Vagina (tissue), 2 donors: ENCODE results near the gene PKN1. TPM values are rescaled to one million over a fixed set of nuclear protein-coding genes. Genes with fewer than 3 reads are reported as not detected.

Experiments used
- DNase-seq, 2 donors: peaks; one replicate each; pipeline ENCODE4 v3.0.0-alpha.2; 2017; ENCODE audit errors: extremely low spot score in 2 of 2
- H3K27ac ChIP-seq: fragments of 200-600 bp; sonication (generic); one replicate; pipeline ENCODE4 v1.5.1; 2019
- H3K27me3 ChIP-seq: fragments of 200-600 bp; sonication (generic); one replicate; pipeline ENCODE4 v1.5.1; 2019
- H3K36me3 ChIP-seq, 2 donors: fragments of 200-600 bp; sonication (generic); one replicate each; pipeline ENCODE4 v1.5.1; 2017 to 2019
- H3K4me1 ChIP-seq: fragments of 200-600 bp; sonication (generic); one replicate; pipeline ENCODE4 v1.5.1; 2019
- H3K4me3 ChIP-seq, 2 donors: fragments of 200-600 bp; sonication (generic); 1 replicate in 1 of 2; 2 replicates in 1 of 2; pipeline ENCODE4 v1.5.1; 2016 to 2019
- H3K9me3 ChIP-seq: fragments of 200-600 bp; sonication (generic); one replicate; pipeline ENCODE4 v1.5.1; 2019
- POLR2A ChIP-seq, 2 donors: fragments of 450-650 bp; IDR thresholded peaks; one replicate each; pipeline ENCODE4 v1.6.1; 2017; ENCODE audit warnings: antibody characterized with exemption in 2 of 2, mild to moderate bottlenecking in 2 of 2, moderate library complexity in 2 of 2
- POLR2AphosphoS5 ChIP-seq, 2 donors: sonication (generic); formaldehyde crosslinking; IDR thresholded peaks; one replicate each; pipeline ENCODE4 v1.9.0; 2017; ENCODE audit warnings: antibody characterized with exemption in 2 of 2, mild to moderate bottlenecking in 2 of 2, low read depth in 1 of 2; ENCODE audit not compliant: insufficient read depth in 1 of 2
- intact Hi-C: fragments of 100-400 bp; cut with DNase I; formaldehyde crosslinking; loops from one replicate; pipeline ENCODE4 v1.15.1; 2023
- total RNA-seq: library from RNA; depleted of rRNA; stranded (reverse); fragments of >200 nt; gene quantifications from one replicate; pipeline ENCODE4 v1.2.3, GENCODE V29; 2016
- TF ChIP-seq, protein P1 (sequence below), 3 experiments: fragments of 450-650 bp in 2 of 3; fragments of 200-600 bp in 1 of 3; sonication (generic) in 1 of 3; IDR thresholded peaks; one replicate each; pipeline ENCODE4 v1.5.1; 2017 to 2019; ENCODE audit warnings: antibody characterized with exemption in 3 of 3, mild to moderate bottlenecking in 2 of 3, moderate library complexity in 2 of 3

PKN1 gene
- total RNA-seq, 1 donor from 2014 or later = 72.7 TPM

DNA sequence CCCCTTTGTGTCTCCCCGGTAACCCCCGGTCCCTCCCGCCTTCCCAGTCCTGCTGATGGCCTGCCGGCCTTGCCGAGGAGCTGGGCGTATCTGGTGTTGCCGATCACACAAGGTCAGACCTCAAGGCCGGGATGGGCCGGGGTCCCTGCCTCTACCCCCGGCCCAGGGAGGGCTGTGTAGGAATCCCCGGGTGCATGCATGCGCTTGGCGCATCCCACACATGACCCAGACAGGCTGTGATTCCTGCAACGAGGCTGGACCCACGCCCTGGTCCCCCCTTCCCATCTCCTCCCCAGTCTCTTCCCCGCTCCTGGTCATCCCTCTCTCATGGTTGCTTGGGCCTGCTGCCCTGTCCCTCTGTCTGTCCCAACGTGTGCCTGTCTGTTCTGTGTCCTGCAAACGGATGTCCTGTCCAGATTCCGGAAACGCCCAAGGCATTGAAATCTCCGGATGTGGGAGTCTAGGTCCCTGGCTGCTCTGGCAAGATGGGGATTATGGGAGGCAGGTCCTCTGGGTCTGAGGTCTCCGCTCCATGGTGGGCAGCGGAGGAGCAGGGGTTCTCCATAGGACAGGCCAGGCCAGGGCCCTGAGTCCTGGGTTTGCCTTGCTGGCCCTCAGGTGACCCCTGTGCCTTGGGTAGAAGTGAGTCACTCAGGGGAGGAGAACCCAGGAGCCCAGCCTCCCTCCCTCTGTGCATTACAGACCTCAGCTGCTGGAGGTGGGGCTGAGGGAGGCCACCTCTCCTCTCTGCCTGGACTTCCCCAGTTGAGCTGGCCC, 1.6 kb downstream of the PKN1 start:
- intact Hi-C loops = loop anchor here (5.0 kb wide), 1 partner anchor 38 kb away; no protein-coding TSS in a partner anchor
- TF ChIP-seq POLR2A (IDR thresholded peaks at IDR 0.05) (no peak), POLR2AphosphoS5 (IDR thresholded peaks at IDR 0.05; ENCODE audit: insufficient read depth in 1 of 2, low read depth in 1 of 2) (peak; percentile 11 to 72)
- TF ChIP-seq, protein P1, sequence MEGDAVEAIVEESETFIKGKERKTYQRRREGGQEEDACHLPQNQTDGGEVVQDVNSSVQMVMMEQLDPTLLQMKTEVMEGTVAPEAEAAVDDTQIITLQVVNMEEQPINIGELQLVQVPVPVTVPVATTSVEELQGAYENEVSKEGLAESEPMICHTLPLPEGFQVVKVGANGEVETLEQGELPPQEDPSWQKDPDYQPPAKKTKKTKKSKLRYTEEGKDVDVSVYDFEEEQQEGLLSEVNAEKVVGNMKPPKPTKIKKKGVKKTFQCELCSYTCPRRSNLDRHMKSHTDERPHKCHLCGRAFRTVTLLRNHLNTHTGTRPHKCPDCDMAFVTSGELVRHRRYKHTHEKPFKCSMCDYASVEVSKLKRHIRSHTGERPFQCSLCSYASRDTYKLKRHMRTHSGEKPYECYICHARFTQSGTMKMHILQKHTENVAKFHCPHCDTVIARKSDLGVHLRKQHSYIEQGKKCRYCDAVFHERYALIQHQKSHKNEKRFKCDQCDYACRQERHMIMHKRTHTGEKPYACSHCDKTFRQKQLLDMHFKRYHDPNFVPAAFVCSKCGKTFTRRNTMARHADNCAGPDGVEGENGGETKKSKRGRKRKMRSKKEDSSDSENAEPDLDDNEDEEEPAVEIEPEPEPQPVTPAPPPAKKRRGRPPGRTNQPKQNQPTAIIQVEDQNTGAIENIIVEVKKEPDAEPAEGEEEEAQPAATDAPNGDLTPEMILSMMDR (IDR thresholded peaks at IDR 0.05) = no peak
- H3K27me3 ChIP-seq = no peaks in the 10 kb centered on the region
- no peaks in the 10 kb centered on the region for H3K36me3 ChIP-seq
- H3K27ac ChIP-seq = peak overlapping the region; percentile 91
- peak overlapping the region; percentile 85 to 96 for H3K4me3 ChIP-seq
- peaks cover 50% of the 10 kb centered on the region for H3K4me1 ChIP-seq
- DNase-seq = peak in 1 of 2 donors; percentile 92
- H3K9me3 ChIP-seq = no peaks in the 10 kb centered on the region

DNA sequence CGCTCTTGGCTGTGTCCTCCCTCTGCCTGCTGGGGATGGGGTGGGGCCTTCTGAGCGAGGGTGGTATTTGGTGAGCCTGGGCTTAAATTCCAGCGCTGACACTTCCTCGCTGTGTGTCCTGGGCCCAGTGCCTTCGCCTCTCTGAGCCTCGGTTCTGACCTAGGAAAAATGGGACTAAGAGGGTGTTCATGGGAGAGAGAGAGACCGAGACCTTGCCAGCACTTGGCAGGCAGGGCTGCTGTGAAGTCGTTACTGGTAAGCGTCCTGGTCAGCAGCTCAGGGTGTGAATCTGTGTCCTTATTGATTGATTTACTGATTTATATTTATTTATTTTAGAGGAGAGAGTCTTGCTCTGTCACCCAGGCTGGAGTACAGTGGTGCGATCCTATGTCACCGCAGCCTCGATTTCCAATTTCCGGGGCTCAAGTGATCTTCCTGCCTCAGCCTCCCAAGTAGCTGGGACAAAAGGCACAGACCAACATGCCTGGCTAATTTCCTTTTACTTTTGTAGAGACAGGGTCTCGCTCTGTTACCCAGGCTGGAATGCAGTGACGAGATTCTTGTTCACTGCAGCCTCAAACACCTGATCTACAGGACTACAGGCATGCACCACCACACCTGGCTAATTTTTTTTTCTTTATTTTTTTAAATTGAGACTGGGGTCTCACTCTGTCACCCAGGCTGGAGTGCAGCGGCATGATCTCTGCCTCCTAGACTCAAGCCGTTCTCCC, 2.4 kb downstream of the PKN1 start:
- intact Hi-C loops = loop anchor here (5.0 kb wide), 1 partner anchor 37 kb away; no protein-coding TSS in a partner anchor

DNA sequence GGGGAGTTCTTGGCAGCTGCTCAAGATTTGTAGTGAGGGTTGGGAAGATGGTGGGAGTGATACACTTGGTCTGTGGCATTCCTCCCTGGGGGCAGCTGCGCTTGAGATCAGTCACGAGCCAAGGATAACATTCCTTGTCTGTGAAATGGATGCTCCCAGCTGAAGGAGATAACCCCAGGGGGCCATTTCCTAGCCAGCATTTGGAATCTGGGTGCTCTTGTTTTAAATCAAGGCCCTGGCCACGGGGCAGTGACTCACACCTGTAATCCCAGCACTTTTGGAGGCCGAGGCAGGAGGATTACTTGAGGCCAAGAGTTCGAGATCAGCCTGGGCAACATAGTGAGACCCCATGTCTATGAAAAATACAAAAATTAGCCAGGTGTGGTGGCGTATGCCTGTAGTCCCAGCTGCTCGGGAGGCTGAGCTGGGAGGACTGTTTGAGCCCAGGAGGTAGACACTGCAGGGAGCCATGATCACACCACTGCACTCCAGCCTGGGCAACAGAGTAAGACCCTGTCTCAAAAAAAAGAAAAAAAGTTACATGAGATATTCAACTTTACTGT, 4.6 kb downstream of the PKN1 start:
- Histone ChIP-seq H3K36me3 (peaks cover 0 to 14% of the 10 kb centered on the region in 2 donors), H3K4me3 (no peak overlapping the region), H3K4me1 (peaks cover 42% of the 10 kb centered on the region), H3K9me3 (no peaks in the 10 kb centered on the region), H3K27me3 (no peaks in the 10 kb centered on the region), H3K27ac (no peak overlapping the region)
- DNase-seq = no peak
- no peak for TF ChIP-seq POLR2A (IDR thresholded peaks at IDR 0.05)
- no peak for TF ChIP-seq POLR2AphosphoS5 (IDR thresholded peaks at IDR 0.05; ENCODE audit: insufficient read depth in 1 of 2, low read depth in 1 of 2)
- TF ChIP-seq, protein P1 (IDR thresholded peaks at IDR 0.05) = no peak
- intact Hi-C loops = loop anchor here (5.0 kb wide), 1 partner anchor 35 kb away; no protein-coding TSS in a partner anchor

More for the DNA sequence above, 2.4 kb downstream of the PKN1 start:
- Histone ChIP-seq H3K4me1 (peaks cover 50% of the 10 kb centered on the region), H3K4me3 (peak overlapping the region; percentile 85 to 96), H3K9me3 (no peaks in the 10 kb centered on the region), H3K27me3 (no peaks in the 10 kb centered on the region), H3K27ac (peak overlapping the region; percentile 91), H3K36me3 (no peaks in the 10 kb centered on the region)
- DNase-seq = no peak
- TF ChIP-seq, protein P1 (IDR thresholded peaks at IDR 0.05) = no peak
- TF ChIP-seq POLR2A (IDR thresholded peaks at IDR 0.05) (no peak), POLR2AphosphoS5 (IDR thresholded peaks at IDR 0.05; ENCODE audit: insufficient read depth in 1 of 2, low read depth in 1 of 2) (no peak)

DNA sequence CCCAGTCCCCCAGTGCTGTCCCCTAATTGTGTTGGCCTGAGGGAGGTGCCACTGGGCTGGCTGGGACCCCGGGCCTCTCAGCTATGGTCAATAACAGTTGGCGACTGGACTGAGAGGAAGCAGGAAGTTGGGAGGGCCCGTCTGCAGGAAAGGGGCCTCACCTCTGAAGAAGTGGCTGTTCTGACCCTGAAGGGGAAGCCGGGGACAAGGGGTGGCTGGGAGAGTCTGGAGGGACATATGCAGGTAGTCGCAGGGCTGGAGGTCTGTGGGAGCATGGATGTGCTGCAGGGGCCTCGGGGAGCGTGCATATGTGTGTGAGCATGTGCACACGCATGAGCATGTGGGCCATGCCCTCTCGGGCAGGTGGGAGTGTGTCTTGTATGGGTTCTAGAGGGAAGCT, 5.9 kb downstream of the PKN1 start:
- no peak overlapping the region for H3K27ac ChIP-seq
- no peak for DNase-seq
- peaks cover 34% of the 10 kb centered on the region for H3K4me1 ChIP-seq
- no peaks in the 10 kb centered on the region for H3K27me3 ChIP-seq
- peaks cover 3 to 28% of the 10 kb centered on the region in 2 donors for H3K36me3 ChIP-seq
- no peak for TF ChIP-seq POLR2AphosphoS5 (IDR thresholded peaks at IDR 0.05; ENCODE audit: insufficient read depth in 1 of 2, low read depth in 1 of 2)
- no peak for TF ChIP-seq POLR2A (IDR thresholded peaks at IDR 0.05)
- TF ChIP-seq, protein P1 (IDR thresholded peaks at IDR 0.05) = no peak
- no peaks in the 10 kb centered on the region for H3K9me3 ChIP-seq
- no peak overlapping the region for H3K4me3 ChIP-seq
- intact Hi-C loops = loop anchor here (5.0 kb wide), 1 partner anchor 33 kb away; no protein-coding TSS in a partner anchor
